K562 (cell line): Measurements from ENCODE around the gene OBP2A. TPM values are rescaled to one million over a fixed set of nuclear protein-coding genes. Genes with fewer than 3 reads are reported as not detected.
A peak's percentile ranks its signal among the peaks of the same experiment; 100 is the strongest.

ENCODE experiments used
- ATAC-seq: fragments of 200-7000 bp; cut with Tn5 transposase; 3 replicates; pipeline ENCODE4 v1.9.1; 2020; ENCODE audit warnings: moderate library complexity
- BruUV-seq: library from RNA; stranded (reverse); fragments of 400-500 nt; replicated peaks from 2 replicates; lab custom pipeline; 2021; lab: Mats Ljungman, UMichigan
- CTCF ChIA-PET: fragments of 300-600 bp; formaldehyde crosslinking; extraction: SDS; loops from one replicate; lab custom pipeline; 2021; ENCODE audit warnings: low intra/inter-chr PET ratio; lab: Yijun Ruan, JAX
- POLR2A ChIA-PET: fragments of 300-600, 350-650 bp; sonication (Branson Sonifier 250); formaldehyde crosslinking; extraction: SDS; loops from one replicate; lab custom pipeline; 2021; ENCODE audit warnings: antibody characterized with exemption, inconsistent platforms; lab: Yijun Ruan, JAX
- DNase-seq, 4 experiments: peaks; one replicate each; pipeline versions ENCODE4 v3.0.0 to v3.0.0-alpha.2; 2011 to 2018; ENCODE audit warnings: low spot score in 3 of 4, mixed read lengths in 3 of 4; ENCODE audit errors: extremely low read depth in 1 of 4
- FAIRE-seq: peaks from 2 replicates; lab custom pipeline; 2011; peaks lifted over from hg19 to GRCh38; lab: Jason Lieb, UNC
- H2AFZ ChIP-seq: 2 replicates; pipeline ENCODE4 v1.6.0; 2011; ENCODE audit warnings: low read depth, low read length, control low read depth, inconsistent platforms
- H3K27ac ChIP-seq: fragments of 200-600 bp; 3 replicates; pipeline ENCODE4 v1.8.0; 2011; ENCODE audit warnings: low read depth, mild to moderate bottlenecking, control low read depth, inconsistent platforms, low read length, moderate library complexity, mixed read lengths; ENCODE audit errors: extremely low read depth
- H3K27me3 ChIP-seq, 2 experiments: fragments of 300-600 bp in 1 of 2; 2 replicates in 1 of 2; 3 replicates in 1 of 2; pipeline versions ENCODE4 v1.6.0 to v1.8.0; 2011; ENCODE audit warnings: inconsistent platforms in 2 of 2, low read length in 2 of 2, mild to moderate bottlenecking in 1 of 2, mixed read lengths in 1 of 2, moderate library complexity in 1 of 2; ENCODE audit not compliant: control insufficient read depth in 2 of 2, insufficient read depth in 2 of 2
- H3K36me3 ChIP-seq: fragments of 300-600 bp; 3 replicates; pipeline ENCODE4 v1.8.0; 2011; ENCODE audit warnings: mild to moderate bottlenecking, low read length, inconsistent platforms; ENCODE audit not compliant: control insufficient read depth, insufficient read depth
- H3K4me1 ChIP-seq, 2 experiments: fragments of 200-600 bp in 1 of 2; replicated peaks in 1 of 2; 2 replicates in 1 of 2; 3 replicates in 1 of 2; pipeline versions ENCODE4 v1.5.1 to v1.8.0; 2011; ENCODE audit warnings: inconsistent platforms in 2 of 2, low read length in 2 of 2, mild to moderate bottlenecking in 1 of 2, mixed read lengths in 1 of 2, moderate library complexity in 1 of 2; ENCODE audit not compliant: control insufficient read depth in 2 of 2, insufficient read depth in 2 of 2
- H3K4me2 ChIP-seq: 2 replicates; pipeline ENCODE4 v1.6.1; 2011; ENCODE audit warnings: low read length, control low read depth, inconsistent platforms, mixed read lengths; ENCODE audit not compliant: insufficient read depth
- H3K4me3 ChIP-seq: fragments of 200-600 bp; sonication (generic), shearing (Covaris generic); 2 replicates; pipeline ENCODE4 v1.5.1; 2016; ENCODE audit warnings: control low read depth, inconsistent platforms
- H3K79me2 ChIP-seq: fragments of 200-600 bp; 3 replicates; pipeline ENCODE4 v1.8.0; 2011; ENCODE audit warnings: low read length, inconsistent platforms; ENCODE audit not compliant: control insufficient read depth, insufficient read depth
- H3K9ac ChIP-seq, 2 experiments: 2 replicates each; pipeline versions ENCODE4 v1.6.0 to v1.6.1; 2011; ENCODE audit warnings: low read depth in 2 of 2, low read length in 2 of 2, control low read depth in 1 of 2, inconsistent platforms in 1 of 2, mild to moderate bottlenecking in 1 of 2, mixed read lengths in 1 of 2; ENCODE audit not compliant: insufficient read depth in 1 of 2
- H3K9me1 ChIP-seq: one replicate; pipeline ENCODE4 v1.6.0; 2011; ENCODE audit warnings: inconsistent platforms, mild to moderate bottlenecking, low read length, moderate library complexity; ENCODE audit not compliant: control insufficient read depth, insufficient read depth
- H3K9me3 ChIP-seq: replicated peaks from 2 replicates; pipeline ENCODE4 v1.5.1; 2011; ENCODE audit warnings: low read depth, low read length, inconsistent platforms; ENCODE audit not compliant: control insufficient read depth, insufficient read depth
- H4K20me1 ChIP-seq: replicated peaks from 2 replicates; pipeline ENCODE4 v1.6.1; 2011; ENCODE audit warnings: low read length, inconsistent platforms, mixed read lengths; ENCODE audit not compliant: control insufficient read depth, insufficient read depth
- ARID1B ChIP-seq: fragments of 450-650 bp; IDR thresholded peaks from 2 replicates; pipeline ENCODE4 v1.6.1; 2016; ENCODE audit warnings: antibody characterized with exemption, mild to moderate bottlenecking, inconsistent platforms
- EP400 ChIP-seq: fragments of 450-650 bp; IDR thresholded peaks from 2 replicates; pipeline ENCODE4 v1.6.1; 2017; ENCODE audit warnings: antibody characterized with exemption, mild to moderate bottlenecking, moderate library complexity
- KLF16 ChIP-seq: IDR thresholded peaks from 2 replicates; pipeline ENCODE4 v1.6.1; 2016; ENCODE audit warnings: antibody characterized with exemption
- LCOR ChIP-seq: sonication (generic); formaldehyde crosslinking; IDR thresholded peaks from 2 replicates; pipeline ENCODE4 v1.8.0; 2022; ENCODE audit warnings: mild to moderate bottlenecking, missing genetic modification reagents
- RCOR1 ChIP-seq, 2 experiments: IDR thresholded peaks; 2 replicates each; pipeline ENCODE4 v1.6.1; 2012; ENCODE audit warnings: low read depth in 2 of 2, low read length in 2 of 2, borderline replicate concordance in 1 of 2, improper control_type of control experiment in 1 of 2
- SIN3A ChIP-seq, 2 experiments: fragments of 150-350 bp in 1 of 2; IDR thresholded peaks; 2 replicates each; pipeline ENCODE4 v1.6.1; 2011 to 2016; ENCODE audit warnings: borderline replicate concordance in 2 of 2, low read depth in 2 of 2, low read length in 2 of 2, mild to moderate bottlenecking in 2 of 2, moderate library complexity in 2 of 2; ENCODE audit not compliant: control insufficient read depth in 1 of 2
- ZC3H4 ChIP-seq: sonication (generic); formaldehyde crosslinking; IDR thresholded peaks from 2 replicates; pipeline ENCODE4 v1.9.0; 2021; ENCODE audit warnings: missing genetic modification reagents, borderline replicate concordance
- ZNF311 ChIP-seq: fragments of 250-450 bp; sonication (Bioruptor Pico); IDR thresholded peaks from 2 replicates; pipeline ENCODE4 v1.4.0; 2020; ENCODE audit warnings: mild to moderate bottlenecking, moderate library complexity
- ZNF561 ChIP-seq: fragments of 450-650 bp; formaldehyde crosslinking; conservative IDR thresholded peaks from 2 replicates; pipeline ENCODE4 v1.4.0; 2020; ENCODE audit warnings: mild to moderate bottlenecking, moderate library complexity
- ZNF79 ChIP-seq: fragments of 250-450 bp; sonication (Bioruptor Pico); IDR thresholded peaks from 2 replicates; pipeline ENCODE4 v1.4.0; 2020; ENCODE audit warnings: low read depth, mild to moderate bottlenecking, moderate library complexity
- WGBS: fragments of 100-300 bp; shearing (Covaris generic); methylation state at CpG from one replicate; pipeline ENCODE4 v1.1.6; 2016; ENCODE audit warnings: low coverage, mixed read lengths; ENCODE audit not compliant: insufficient coverage; ENCODE audit errors: missing lambda C conversion rate; 5-methylcytosine and 5-hydroxymethylcytosine counted together
- in situ Hi-C: fragments of 300-500 bp; cut with MboI; formaldehyde crosslinking; loops from 4 replicates; pipeline ENCODE4 v1.15.0; 2018; ENCODE audit warnings: inconsistent platforms, mixed read lengths
- intact Hi-C: fragments of 100-400 bp; cut with micrococcal nuclease; formaldehyde crosslinking; loops from 2 replicates; pipeline ENCODE4 v1.14.2; 2022
- polyA plus RNA-seq, 8 experiments: library from polyadenylated mRNA; depleted of rRNA in 4 of 8; stranded (reverse) in 5 of 8; unstranded in 3 of 8; fragments of >200 nt; fragmentation: Nextera tagmentation in 2 of 8; fragmentation: Illumina TruSeq in 1 of 8; extraction: Ambion mirVana in 2 of 8; extraction: Trizol in 1 of 8; gene quantifications; 2 replicates each; pipeline versions ENCODE4 v1.2.1 to v1.2.3, GENCODE V29; 2011 to 2014; ENCODE audit warnings: inconsistent platforms in 1 of 8, missing spikeins in 1 of 8
- total RNA-seq, 7 experiments: library from RNA; depleted of rRNA in 6 of 7; stranded (reverse); fragments of >200 nt in 6 of 7; fragmentation: Illumina TruSeq in 2 of 7; extraction: Trizol in 2 of 7; gene quantifications; 2 replicates each; pipeline versions ENCODE4 v1.2.1 to v1.2.3, GENCODE V29; 2011 to 2021; ENCODE audit warnings: low replicate concordance in 1 of 7
- TF ChIP-seq, protein P1 (sequence below): fragments of 450-650 bp; IDR thresholded peaks from 2 replicates; pipeline ENCODE4 v1.6.1; 2017; ENCODE audit warnings: antibody characterized with exemption, mild to moderate bottlenecking
- TF ChIP-seq, protein P2 (sequence below): fragments of 250-450 bp; sonication (Bioruptor Pico); IDR thresholded peaks from 2 replicates; pipeline ENCODE4 v1.5.0; 2022; ENCODE audit warnings: mild to moderate bottlenecking
- TF ChIP-seq, protein P3 (sequence below): fragments of 450-650 bp; formaldehyde crosslinking; IDR thresholded peaks from 2 replicates; pipeline ENCODE4 v1.4.0; 2022; ENCODE audit warnings: missing genetic modification characterization

Gene OBP2A
- total and polyA plus RNA-seq, 9 of the 15 experiments (the other 6 are each of a cell fraction or from before 2014, with no cell fraction given) = not detected

DNA sequence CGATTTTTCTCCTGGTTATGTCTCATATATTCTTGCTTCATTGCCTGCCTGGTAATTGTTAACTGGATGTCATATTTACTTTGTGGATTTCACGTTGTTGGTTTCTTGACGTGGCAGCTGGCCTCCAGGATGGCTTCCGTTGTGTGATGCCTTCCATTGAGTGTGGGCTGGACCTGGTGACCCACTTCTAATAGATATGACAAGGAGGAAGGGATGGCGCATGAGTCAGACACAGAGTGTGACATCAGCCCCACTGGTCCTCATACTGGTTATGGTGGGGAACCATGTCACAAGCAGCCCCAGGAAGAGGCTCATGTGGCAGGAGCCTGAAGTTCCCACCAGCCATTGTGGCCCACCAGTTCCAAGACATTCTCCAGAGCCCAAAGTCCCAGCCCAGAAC is 9.3 kb downstream of the OBP2A start:
- no peak overlapping the region for H3K4me3 ChIP-seq
- H3K9me1 ChIP-seq = no peaks in the 10 kb centered on the region
- in situ Hi-C loops (no loop called here), intact Hi-C loops (no loop called here)
- no peaks in the 10 kb centered on the region for H3K36me3 ChIP-seq
- H2AFZ ChIP-seq = no peak overlapping the region; the same call in 1 of the 2 replicates
- H3K4me2 ChIP-seq = no peak overlapping the region
- DNase-seq (peak in 2 of 4 experiments; percentile 28 to 38), FAIRE-seq (no peak), ATAC-seq (peak; percentile 46; the same call in 2 of the 3 replicates)
- H3K79me2 ChIP-seq = no peaks in the 10 kb centered on the region
- POLR2A ChIA-PET = interaction anchor here (0.6 kb wide), 1 partner anchor 15 kb away, joined by 3 read pairs; no protein-coding TSS in a partner anchor
- 6% methylated on average over 5 of the region's 5 CpGs for WGBS
- no peak overlapping the region for H3K9ac ChIP-seq
- peaks cover 5 to 19% of the 10 kb centered on the region in 2 experiments; a peak in 3 of 5 replicates for H3K4me1 ChIP-seq
- no TSS peak for BruUV-seq
- H3K27me3 ChIP-seq = peaks cover 20 to 49% of the 10 kb centered on the region in 2 experiments; a peak in 4 of 5 replicates
- CTCF ChIA-PET = no interaction called here
- 0 out of 2 replicates have a peak, but pooled peaks cover 3% of the 10 kb centered on the region for H4K20me1 ChIP-seq
- H3K27ac ChIP-seq = no peak overlapping the region
- no peaks in the 10 kb centered on the region for H3K9me3 ChIP-seq
- no peak for TF ChIP-seq ZNF79 (CRISPR knock-in tag)
- TF ChIP-seq, protein P1, sequence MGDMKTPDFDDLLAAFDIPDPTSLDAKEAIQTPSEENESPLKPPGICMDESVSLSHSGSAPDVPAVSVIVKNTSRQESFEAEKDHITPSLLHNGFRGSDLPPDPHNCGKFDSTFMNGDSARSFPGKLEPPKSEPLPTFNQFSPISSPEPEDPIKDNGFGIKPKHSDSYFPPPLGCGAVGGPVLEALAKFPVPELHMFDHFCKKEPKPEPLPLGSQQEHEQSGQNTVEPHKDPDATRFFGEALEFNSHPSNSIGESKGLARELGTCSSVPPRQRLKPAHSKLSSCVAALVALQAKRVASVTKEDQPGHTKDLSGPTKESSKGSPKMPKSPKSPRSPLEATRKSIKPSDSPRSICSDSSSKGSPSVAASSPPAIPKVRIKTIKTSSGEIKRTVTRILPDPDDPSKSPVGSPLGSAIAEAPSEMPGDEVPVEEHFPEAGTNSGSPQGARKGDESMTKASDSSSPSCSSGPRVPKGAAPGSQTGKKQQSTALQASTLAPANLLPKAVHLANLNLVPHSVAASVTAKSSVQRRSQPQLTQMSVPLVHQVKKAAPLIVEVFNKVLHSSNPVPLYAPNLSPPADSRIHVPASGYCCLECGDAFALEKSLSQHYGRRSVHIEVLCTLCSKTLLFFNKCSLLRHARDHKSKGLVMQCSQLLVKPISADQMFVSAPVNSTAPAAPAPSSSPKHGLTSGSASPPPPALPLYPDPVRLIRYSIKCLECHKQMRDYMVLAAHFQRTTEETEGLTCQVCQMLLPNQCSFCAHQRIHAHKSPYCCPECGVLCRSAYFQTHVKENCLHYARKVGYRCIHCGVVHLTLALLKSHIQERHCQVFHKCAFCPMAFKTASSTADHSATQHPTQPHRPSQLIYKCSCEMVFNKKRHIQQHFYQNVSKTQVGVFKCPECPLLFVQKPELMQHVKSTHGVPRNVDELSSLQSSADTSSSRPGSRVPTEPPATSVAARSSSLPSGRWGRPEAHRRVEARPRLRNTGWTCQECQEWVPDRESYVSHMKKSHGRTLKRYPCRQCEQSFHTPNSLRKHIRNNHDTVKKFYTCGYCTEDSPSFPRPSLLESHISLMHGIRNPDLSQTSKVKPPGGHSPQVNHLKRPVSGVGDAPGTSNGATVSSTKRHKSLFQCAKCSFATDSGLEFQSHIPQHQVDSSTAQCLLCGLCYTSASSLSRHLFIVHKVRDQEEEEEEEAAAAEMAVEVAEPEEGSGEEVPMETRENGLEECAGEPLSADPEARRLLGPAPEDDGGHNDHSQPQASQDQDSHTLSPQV = 0 out of 2 replicates have a peak, but pooled peaks have one; percentile 9
- TF ChIP-seq, protein P2, sequence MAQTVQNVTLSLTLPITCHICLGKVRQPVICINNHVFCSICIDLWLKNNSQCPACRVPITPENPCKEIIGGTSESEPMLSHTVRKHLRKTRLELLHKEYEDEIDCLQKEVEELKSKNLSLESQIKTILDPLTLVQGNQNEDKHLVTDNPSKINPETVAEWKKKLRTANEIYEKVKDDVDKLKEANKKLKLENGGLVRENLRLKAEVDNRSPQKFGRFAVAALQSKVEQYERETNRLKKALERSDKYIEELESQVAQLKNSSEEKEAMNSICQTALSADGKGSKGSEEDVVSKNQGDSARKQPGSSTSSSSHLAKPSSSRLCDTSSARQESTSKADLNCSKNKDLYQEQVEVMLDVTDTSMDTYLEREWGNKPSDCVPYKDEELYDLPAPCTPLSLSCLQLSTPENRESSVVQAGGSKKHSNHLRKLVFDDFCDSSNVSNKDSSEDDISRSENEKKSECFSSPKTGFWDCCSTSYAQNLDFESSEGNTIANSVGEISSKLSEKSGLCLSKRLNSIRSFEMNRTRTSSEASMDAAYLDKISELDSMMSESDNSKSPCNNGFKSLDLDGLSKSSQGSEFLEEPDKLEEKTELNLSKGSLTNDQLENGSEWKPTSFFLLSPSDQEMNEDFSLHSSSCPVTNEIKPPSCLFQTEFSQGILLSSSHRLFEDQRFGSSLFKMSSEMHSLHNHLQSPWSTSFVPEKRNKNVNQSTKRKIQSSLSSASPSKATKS (CRISPR knock-in tag) = no peak
- TF ChIP-seq, protein P3, sequence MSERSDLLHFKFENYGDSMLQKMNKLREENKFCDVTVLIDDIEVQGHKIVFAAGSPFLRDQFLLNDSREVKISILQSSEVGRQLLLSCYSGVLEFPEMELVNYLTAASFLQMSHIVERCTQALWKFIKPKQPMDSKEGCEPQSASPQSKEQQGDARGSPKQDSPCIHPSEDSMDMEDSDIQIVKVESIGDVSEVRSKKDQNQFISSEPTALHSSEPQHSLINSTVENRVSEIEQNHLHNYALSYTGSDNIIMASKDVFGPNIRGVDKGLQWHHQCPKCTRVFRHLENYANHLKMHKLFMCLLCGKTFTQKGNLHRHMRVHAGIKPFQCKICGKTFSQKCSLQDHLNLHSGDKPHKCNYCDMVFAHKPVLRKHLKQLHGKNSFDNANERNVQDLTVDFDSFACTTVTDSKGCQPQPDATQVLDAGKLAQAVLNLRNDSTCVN (CRISPR knock-in tag) = no peak
- TF ChIP-seq ZNF311 = no peak
- no peak for TF ChIP-seq SIN3A (IDR thresholded peaks at IDR 0.05; ENCODE audit: borderline replicate concordance in 2 of 2, control insufficient read depth in 1 of 2, low read depth in 2 of 2, low read length in 2 of 2)
- TF ChIP-seq ZC3H4 (CRISPR knock-in tag) = no peak
- TF ChIP-seq EP400 = no peak
- TF ChIP-seq ZNF561 (CRISPR knock-in tag) = no peak
- TF ChIP-seq LCOR = no peak
- TF ChIP-seq KLF16 = no peak
- 0 out of 4 replicates have a peak, but pooled peaks of 1 of the 2 experiments have one; percentile 9 for TF ChIP-seq RCOR1 (IDR thresholded peaks at IDR 0.05; ENCODE audit: borderline replicate concordance in 1 of 2, low read depth in 2 of 2, low read length in 2 of 2)
- peak; percentile 7; the same call in 1 of the 2 replicates for TF ChIP-seq ARID1B
